K562 (cell line): ENCODE data around the gene MRFAP1. TPM values are rescaled to one million over a fixed set of nuclear protein-coding genes. Genes with fewer than 3 reads are reported as not detected.

Experiments used
- ATAC-seq: fragments of 200-7000 bp; cut with Tn5 transposase; 3 replicates; pipeline ENCODE4 v1.9.1; 2020; ENCODE audit warnings: moderate library complexity
- BruUV-seq: library from RNA; stranded (reverse); fragments of 400-500 nt; replicated peaks from 2 replicates; lab custom pipeline; 2021; lab: Mats Ljungman, UMichigan
- CTCF ChIA-PET: fragments of 300-600 bp; formaldehyde crosslinking; extraction: SDS; loops from one replicate; lab custom pipeline; 2021; ENCODE audit warnings: low intra/inter-chr PET ratio; lab: Yijun Ruan, JAX
- POLR2A ChIA-PET: fragments of 300-600, 350-650 bp; sonication (Branson Sonifier 250); formaldehyde crosslinking; extraction: SDS; loops from one replicate; lab custom pipeline; 2021; ENCODE audit warnings: antibody characterized with exemption, inconsistent platforms; lab: Yijun Ruan, JAX
- DNase-seq, 4 experiments: peaks; one replicate each; pipeline versions ENCODE4 v3.0.0 to v3.0.0-alpha.2; 2011 to 2018; ENCODE audit warnings: low spot score in 3 of 4, mixed read lengths in 3 of 4; ENCODE audit errors: extremely low read depth in 1 of 4
- FAIRE-seq: peaks from 2 replicates; lab custom pipeline; 2011; peaks lifted over from hg19 to GRCh38; lab: Jason Lieb, UNC
- H2AFZ ChIP-seq: 2 replicates; pipeline ENCODE4 v1.6.0; 2011; ENCODE audit warnings: low read depth, low read length, control low read depth, inconsistent platforms
- H3K27ac ChIP-seq: fragments of 200-600 bp; 3 replicates; pipeline ENCODE4 v1.8.0; 2011; ENCODE audit warnings: low read depth, mild to moderate bottlenecking, control low read depth, inconsistent platforms, low read length, moderate library complexity, mixed read lengths; ENCODE audit errors: extremely low read depth
- H3K27me3 ChIP-seq, 2 experiments: fragments of 300-600 bp in 1 of 2; 2 replicates in 1 of 2; 3 replicates in 1 of 2; pipeline versions ENCODE4 v1.6.0 to v1.8.0; 2011; ENCODE audit warnings: inconsistent platforms in 2 of 2, low read length in 2 of 2, mild to moderate bottlenecking in 1 of 2, mixed read lengths in 1 of 2, moderate library complexity in 1 of 2; ENCODE audit not compliant: control insufficient read depth in 2 of 2, insufficient read depth in 2 of 2
- H3K36me3 ChIP-seq: fragments of 300-600 bp; 3 replicates; pipeline ENCODE4 v1.8.0; 2011; ENCODE audit warnings: mild to moderate bottlenecking, low read length, inconsistent platforms; ENCODE audit not compliant: control insufficient read depth, insufficient read depth
- H3K4me1 ChIP-seq, 2 experiments: fragments of 200-600 bp in 1 of 2; replicated peaks in 1 of 2; 2 replicates in 1 of 2; 3 replicates in 1 of 2; pipeline versions ENCODE4 v1.5.1 to v1.8.0; 2011; ENCODE audit warnings: inconsistent platforms in 2 of 2, low read length in 2 of 2, mild to moderate bottlenecking in 1 of 2, mixed read lengths in 1 of 2, moderate library complexity in 1 of 2; ENCODE audit not compliant: control insufficient read depth in 2 of 2, insufficient read depth in 2 of 2
- H3K4me2 ChIP-seq: 2 replicates; pipeline ENCODE4 v1.6.1; 2011; ENCODE audit warnings: low read length, control low read depth, inconsistent platforms, mixed read lengths; ENCODE audit not compliant: insufficient read depth
- H3K4me3 ChIP-seq: fragments of 200-600 bp; sonication (generic), shearing (Covaris generic); 2 replicates; pipeline ENCODE4 v1.5.1; 2016; ENCODE audit warnings: control low read depth, inconsistent platforms
- H3K79me2 ChIP-seq: fragments of 200-600 bp; 3 replicates; pipeline ENCODE4 v1.8.0; 2011; ENCODE audit warnings: low read length, inconsistent platforms; ENCODE audit not compliant: control insufficient read depth, insufficient read depth
- H3K9ac ChIP-seq, 2 experiments: 2 replicates each; pipeline versions ENCODE4 v1.6.0 to v1.6.1; 2011; ENCODE audit warnings: low read depth in 2 of 2, low read length in 2 of 2, control low read depth in 1 of 2, inconsistent platforms in 1 of 2, mild to moderate bottlenecking in 1 of 2, mixed read lengths in 1 of 2; ENCODE audit not compliant: insufficient read depth in 1 of 2
- H3K9me1 ChIP-seq: one replicate; pipeline ENCODE4 v1.6.0; 2011; ENCODE audit warnings: inconsistent platforms, mild to moderate bottlenecking, low read length, moderate library complexity; ENCODE audit not compliant: control insufficient read depth, insufficient read depth
- H3K9me3 ChIP-seq: replicated peaks from 2 replicates; pipeline ENCODE4 v1.5.1; 2011; ENCODE audit warnings: low read depth, low read length, inconsistent platforms; ENCODE audit not compliant: control insufficient read depth, insufficient read depth
- H4K20me1 ChIP-seq: replicated peaks from 2 replicates; pipeline ENCODE4 v1.6.1; 2011; ENCODE audit warnings: low read length, inconsistent platforms, mixed read lengths; ENCODE audit not compliant: control insufficient read depth, insufficient read depth
- CCNT2 ChIP-seq: IDR thresholded peaks from 2 replicates; pipeline ENCODE4 v1.6.1; 2011; ENCODE audit warnings: borderline replicate concordance, low read depth, mild to moderate bottlenecking, moderate library complexity, mixed read lengths, low read length; ENCODE audit not compliant: insufficient read length; ENCODE audit errors: extremely low read depth
- DLX4 ChIP-seq: fragments of 250-450 bp; sonication (Bioruptor Pico); IDR thresholded peaks from 2 replicates; pipeline ENCODE4 v1.6.1; 2021; ENCODE audit warnings: mild to moderate bottlenecking
- FOS ChIP-seq: IDR thresholded peaks from 3 replicates; pipeline ENCODE4 v1.6.1; 2011; ENCODE audit not compliant: insufficient read length; ENCODE audit errors: extremely low read depth
- HDAC2 ChIP-seq: fragments of 450-650 bp; IDR thresholded peaks from 2 replicates; pipeline ENCODE4 v1.6.1; 2016; ENCODE audit warnings: mild to moderate bottlenecking
- ZNF583 ChIP-seq: fragments of 250-450 bp; sonication (Bioruptor Pico); IDR thresholded peaks from 2 replicates; pipeline ENCODE4 v1.4.0; 2020
- WGBS: fragments of 100-300 bp; shearing (Covaris generic); methylation state at CpG from one replicate; pipeline ENCODE4 v1.1.6; 2016; ENCODE audit warnings: low coverage, mixed read lengths; ENCODE audit not compliant: insufficient coverage; ENCODE audit errors: missing lambda C conversion rate; 5-methylcytosine and 5-hydroxymethylcytosine counted together
- in situ Hi-C: fragments of 300-500 bp; cut with MboI; formaldehyde crosslinking; loops from 4 replicates; pipeline ENCODE4 v1.15.0; 2018; ENCODE audit warnings: inconsistent platforms, mixed read lengths
- intact Hi-C: fragments of 100-400 bp; cut with micrococcal nuclease; formaldehyde crosslinking; loops from 2 replicates; pipeline ENCODE4 v1.14.2; 2022
- polyA plus RNA-seq, 8 experiments: library from polyadenylated mRNA; depleted of rRNA in 4 of 8; stranded (reverse) in 5 of 8; unstranded in 3 of 8; fragments of >200 nt; fragmentation: Nextera tagmentation in 2 of 8; fragmentation: Illumina TruSeq in 1 of 8; extraction: Ambion mirVana in 2 of 8; extraction: Trizol in 1 of 8; gene quantifications; 2 replicates each; pipeline versions ENCODE4 v1.2.1 to v1.2.3, GENCODE V29; 2011 to 2014; ENCODE audit warnings: inconsistent platforms in 1 of 8, missing spikeins in 1 of 8
- total RNA-seq, 7 experiments: library from RNA; depleted of rRNA in 6 of 7; stranded (reverse); fragments of >200 nt in 6 of 7; fragmentation: Illumina TruSeq in 2 of 7; extraction: Trizol in 2 of 7; gene quantifications; 2 replicates each; pipeline versions ENCODE4 v1.2.1 to v1.2.3, GENCODE V29; 2011 to 2021; ENCODE audit warnings: low replicate concordance in 1 of 7

The MRFAP1 gene
- total and polyA plus RNA-seq, 9 of the 15 experiments (the other 6 are each of a cell fraction or from before 2014, with no cell fraction given), result 46.0 to 270 (median 151) TPM

- no peaks in the 10 kb centered on the region for H4K20me1 ChIP-seq
- POLR2A ChIA-PET, result interaction anchor here (3.0 kb wide), 1 partner anchor 15 kb away, joined by 18 read pairs; no protein-coding TSS in a partner anchor
- no peak for DNase-seq
- no peaks in the 10 kb centered on the region for H3K36me3 ChIP-seq
- H3K4me2 ChIP-seq, result no peak overlapping the region
- no peaks in the 10 kb centered on the region for H3K79me2 ChIP-seq
- in situ Hi-C loops, result no loop called here
- no peak for ATAC-seq
- H3K9me1 ChIP-seq, result no peaks in the 10 kb centered on the region
- H3K9ac ChIP-seq, result no peak overlapping the region
- FAIRE-seq, result no peak
- no peaks in the 10 kb centered on the region for H3K9me3 ChIP-seq
- H3K4me1 ChIP-seq, result peaks cover 0 to 17% of the 10 kb centered on the region in 2 experiments; a peak in 3 of 5 replicates
- TF ChIP-seq ZNF583 (CRISPR knock-in tag) (no peak), FOS (no peak), CCNT2 (no peak), DLX4 (CRISPR knock-in tag) (no peak), HDAC2 (no peak)
- TF ChIP-seq, all 486 proteins: peak for 0
- H3K27me3 ChIP-seq, result 0 out of 5 replicates have a peak, but pooled peaks cover 3 to 4% of the 10 kb centered on the region in 2 experiments
- CTCF ChIA-PET, result no interaction called here
- no peak overlapping the region for H2AFZ ChIP-seq
- H3K4me3 ChIP-seq, result no peak overlapping the region
- WGBS, result 76% methylated on average over 7 of the region's 7 CpGs
- H3K27ac ChIP-seq, result no peak overlapping the region
- intact Hi-C loops, result no loop called here
- no TSS peak for BruUV-seq
Observed at GRCh38 chr4:6658209-6658595, 17.7 kb downstream of the MRFAP1 start.
